ENCODE results near the gene TTC28.

Gene TTC28

DNA sequence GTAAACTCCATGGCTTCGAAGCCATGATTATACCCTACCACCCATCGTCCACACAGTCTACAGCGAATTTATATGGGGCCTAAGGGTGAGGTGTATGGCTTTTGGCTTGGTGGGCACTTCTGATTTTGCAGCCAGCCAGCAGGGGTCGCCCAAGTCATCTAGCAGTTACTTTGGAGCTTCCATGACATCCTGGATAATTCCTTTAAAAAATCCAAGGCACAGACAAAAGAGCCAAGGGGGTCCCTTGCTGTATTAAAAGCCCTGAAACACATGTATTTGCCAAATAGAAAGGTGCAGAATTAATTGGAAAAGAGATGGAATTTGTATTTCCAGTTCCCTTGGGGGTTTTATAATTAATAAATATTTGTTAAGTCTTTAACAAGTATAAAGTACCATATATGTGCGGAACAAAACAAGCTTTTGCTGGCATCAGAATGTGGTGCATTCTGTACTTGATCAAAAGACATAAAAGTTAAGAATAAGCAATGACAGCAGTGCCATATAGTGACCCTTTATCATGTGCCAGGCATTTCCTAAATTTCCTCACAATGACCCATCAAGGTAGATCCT lies 627.8 kb downstream of the TTC28 start:
- Mint-ChIP-seq H3K4me1 (peaks cover 7% of the 10 kb centered on the region), H3K9me3 (no peaks in the 10 kb centered on the region), H3K27me3 (ENCODE audit: low read depth) (no peaks in the 10 kb centered on the region), H3K36me3 (ENCODE audit: low read depth) (no peaks in the 10 kb centered on the region), H3K27ac (peak overlapping the region in 2 of 3 experiments; percentile 26 to 33), H3K4me3 (no peak overlapping the region)
- TF ChIP-seq, protein P1, sequence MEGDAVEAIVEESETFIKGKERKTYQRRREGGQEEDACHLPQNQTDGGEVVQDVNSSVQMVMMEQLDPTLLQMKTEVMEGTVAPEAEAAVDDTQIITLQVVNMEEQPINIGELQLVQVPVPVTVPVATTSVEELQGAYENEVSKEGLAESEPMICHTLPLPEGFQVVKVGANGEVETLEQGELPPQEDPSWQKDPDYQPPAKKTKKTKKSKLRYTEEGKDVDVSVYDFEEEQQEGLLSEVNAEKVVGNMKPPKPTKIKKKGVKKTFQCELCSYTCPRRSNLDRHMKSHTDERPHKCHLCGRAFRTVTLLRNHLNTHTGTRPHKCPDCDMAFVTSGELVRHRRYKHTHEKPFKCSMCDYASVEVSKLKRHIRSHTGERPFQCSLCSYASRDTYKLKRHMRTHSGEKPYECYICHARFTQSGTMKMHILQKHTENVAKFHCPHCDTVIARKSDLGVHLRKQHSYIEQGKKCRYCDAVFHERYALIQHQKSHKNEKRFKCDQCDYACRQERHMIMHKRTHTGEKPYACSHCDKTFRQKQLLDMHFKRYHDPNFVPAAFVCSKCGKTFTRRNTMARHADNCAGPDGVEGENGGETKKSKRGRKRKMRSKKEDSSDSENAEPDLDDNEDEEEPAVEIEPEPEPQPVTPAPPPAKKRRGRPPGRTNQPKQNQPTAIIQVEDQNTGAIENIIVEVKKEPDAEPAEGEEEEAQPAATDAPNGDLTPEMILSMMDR (IDR thresholded peaks at IDR 0.05; ENCODE audit: unreplicated experiment in 3 of 3) = peak; percentile 85 to 87 (median 86)

DNA sequence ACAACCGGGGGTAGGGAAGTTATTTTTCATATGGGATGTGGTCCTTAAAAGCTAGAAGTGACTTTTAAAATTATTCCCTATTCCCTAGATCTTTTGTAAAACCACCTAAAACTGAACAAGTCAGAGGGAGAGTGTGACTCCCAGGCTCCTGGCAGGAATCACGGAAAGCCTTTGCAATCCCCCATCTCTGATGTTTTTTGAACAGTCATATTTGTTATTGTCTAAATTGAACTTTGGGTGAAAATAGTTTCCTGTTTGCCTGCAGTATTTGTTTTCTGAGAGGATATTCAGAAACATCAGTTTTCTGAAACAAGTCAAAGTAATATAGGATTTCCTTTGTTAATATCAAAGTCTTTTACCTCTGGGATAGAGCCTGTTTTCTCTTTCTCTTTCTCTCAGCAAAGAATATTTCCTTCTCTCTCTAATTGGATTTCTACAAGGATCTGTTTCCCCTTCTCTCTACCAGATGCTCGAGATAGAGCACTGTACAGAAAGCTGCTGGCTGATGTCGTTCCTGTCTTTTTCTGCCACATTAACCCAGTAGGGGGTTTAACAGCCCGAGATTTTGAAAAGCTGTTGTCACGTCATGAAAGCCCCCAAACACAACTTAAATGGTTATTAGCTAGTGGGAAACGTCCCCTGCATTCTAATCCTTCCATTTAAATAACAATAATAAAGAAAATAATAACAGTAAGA lies 628.4 kb downstream of the TTC28 start:
- Mint-ChIP-seq H3K9me3 (no peaks in the 10 kb centered on the region), H3K27ac (peak overlapping the region in 1 of 3 experiments; percentile 26), H3K4me1 (peaks cover 7% of the 10 kb centered on the region), H3K27me3 (ENCODE audit: low read depth) (no peaks in the 10 kb centered on the region), H3K36me3 (ENCODE audit: low read depth) (no peaks in the 10 kb centered on the region), H3K4me3 (no peak overlapping the region)
- TF ChIP-seq, protein P1 (IDR thresholded peaks at IDR 0.05; ENCODE audit: unreplicated experiment in 3 of 3) = no peak

GRCh38 chr22:28048529-28048928 lies 631.1 kb downstream of the TTC28 start:
- Mint-ChIP-seq H3K4me3 (no peak overlapping the region), H3K9me3 (no peaks in the 10 kb centered on the region), H3K27me3 (ENCODE audit: low read depth) (no peaks in the 10 kb centered on the region), H3K27ac (peak overlapping the region in 1 of 3 experiments; percentile 36), H3K4me1 (peaks cover 7% of the 10 kb centered on the region), H3K36me3 (ENCODE audit: low read depth) (no peaks in the 10 kb centered on the region)
- TF ChIP-seq, protein P1 (IDR thresholded peaks at IDR 0.05; ENCODE audit: unreplicated experiment in 3 of 3) = no peak

- Mint-ChIP-seq H3K4me3 (no peak overlapping the region), H3K27ac (peak overlapping the region in 1 of 3 experiments; percentile 40), H3K36me3 (ENCODE audit: low read depth) (peaks cover 4% of the 10 kb centered on the region), H3K27me3 (ENCODE audit: low read depth) (no peaks in the 10 kb centered on the region), H3K4me1 (peaks cover 7% of the 10 kb centered on the region), H3K9me3 (peaks cover 2% of the 10 kb centered on the region)
- TF ChIP-seq, protein P1 (IDR thresholded peaks at IDR 0.05; ENCODE audit: unreplicated experiment in 3 of 3) = no peak
Measured at GRCh38 chr22:28047740-28048139, 631.9 kb downstream of the TTC28 start.

DNA sequence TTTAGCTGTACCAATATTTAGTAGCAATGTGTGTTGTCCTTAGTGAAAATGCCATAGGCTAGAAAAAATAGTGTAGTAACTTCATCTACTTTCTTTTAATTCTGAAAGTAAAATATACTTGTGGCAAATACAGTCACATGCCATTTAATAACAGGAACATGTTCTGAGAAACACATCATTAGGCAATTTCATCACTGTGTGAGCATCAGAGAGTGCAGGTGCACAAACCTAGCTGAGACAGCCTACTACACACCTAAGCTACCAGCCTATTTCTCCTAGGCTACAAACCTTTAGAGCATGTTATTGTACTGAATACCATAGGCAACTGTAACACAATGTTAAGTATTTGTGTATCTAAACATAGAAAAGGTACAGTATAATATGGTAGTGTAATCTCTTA lies 633.5 kb downstream of the TTC28 start:
- H3K4me3 Mint-ChIP-seq = no peak overlapping the region
- TF ChIP-seq, protein P1 (IDR thresholded peaks at IDR 0.05; ENCODE audit: unreplicated experiment in 3 of 3) = no peak
- H3K36me3 Mint-ChIP-seq (ENCODE audit: low read depth) = peaks cover 13% of the 10 kb centered on the region
- H3K27ac Mint-ChIP-seq = no peak overlapping the region
- no peaks in the 10 kb centered on the region for H3K4me1 Mint-ChIP-seq
- H3K27me3 Mint-ChIP-seq (ENCODE audit: low read depth) = no peaks in the 10 kb centered on the region
- H3K9me3 Mint-ChIP-seq = peaks cover 3% of the 10 kb centered on the region

Measured in nephron (organoid).